Heart left ventricle (tissue), 13 donors: ENCODE results near the gene FAAH2.

ENCODE experiments used
- CTCF ChIP-seq, 12 donors: fragments of 200-600 bp; sonication (generic) in 4 of 12; IDR thresholded peaks; one replicate each; pipeline versions ENCODE4 v1.5.0 to v1.8.0; 2018 to 2022; ENCODE audit warnings: antibody characterized with exemption in 12 of 12, mild to moderate bottlenecking in 5 of 12
- POLR2A ChIP-seq, 2 donors: fragments of 450-650 bp; IDR thresholded peaks; one replicate each; pipeline ENCODE4 v1.6.1; 2017; ENCODE audit warnings: antibody characterized with exemption in 2 of 2, mild to moderate bottlenecking in 2 of 2, moderate library complexity in 2 of 2
- donor health status: ischemic (EF 13 %, LVEDD 7.1; RV severe dilation, severe dysfunction).
- donor health status: DM: no; HTN: yes; CAD: no.
- donor health status: DM: no; HTN: no; CAD: no.
- donor health status: ischemic (EF 25% LVEDD 6.9; RV normal size, moderate dysfunction).
- donor health status: ischemic (EF 25% LVEDD 5.7; RV mildly dilated, moderate dysfunction).
- donor health status: ischemic (EF 35%, LVEDD 5.7; RV mildly dilated, moderate dysfunction).
- donor health status: nonischemic (EF 11% LVEDD 7.7; RV severe dilation, severe dysfunction).
- donor health status: DM: yes; HTN: yes; CAD: no.
- donor health status: PGD.
- donor health status: ischemic (EF 29% LVEDD 5.4; RV normal size, mild dysfunction).
- donor health status: nonischemic (EF 23%, LVEDD 6.1; RV moderate dilation, normal function).

DNA sequence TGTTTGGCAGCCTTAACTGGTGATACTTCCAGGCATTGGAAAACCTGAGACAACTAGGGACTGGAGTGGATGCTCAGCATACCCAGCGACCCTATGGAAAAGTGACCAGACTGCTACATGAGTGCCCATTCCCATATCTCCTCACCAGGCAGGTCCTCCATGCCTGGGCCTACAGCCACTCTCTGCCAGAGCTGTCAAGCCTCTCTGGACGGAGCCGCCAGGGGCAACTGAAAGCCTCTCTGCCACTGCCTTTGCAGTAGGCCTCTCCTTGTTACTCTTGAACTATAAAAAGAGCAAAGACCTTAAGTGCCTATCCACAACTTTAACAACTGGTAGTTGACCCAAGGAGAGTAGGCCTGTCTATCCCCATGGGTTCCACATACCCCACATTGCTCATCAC is 20.2 kb upstream of the FAAH2 start:
- TF ChIP-seq CTCF (IDR thresholded peaks at IDR 0.05), result no peak
- TF ChIP-seq POLR2A (IDR thresholded peaks at IDR 0.05), result no peak
